Neural progenitor cell (in vitro differentiated cells): Measurements from ENCODE around the gene EIF1. TPM values are rescaled to one million over a fixed set of nuclear protein-coding genes. Genes with fewer than 3 reads are reported as not detected.
A peak's percentile ranks its signal among the peaks of the same experiment; 100 is the strongest.

Experiments
- DNase-seq: peaks from one replicate; pipeline ENCODE4 v3.0.0-alpha.2; 2016; ENCODE audit warnings: low spot score
- H2AFZ ChIP-seq: fragments of 200-600 bp; sonication (generic); replicated peaks from 2 replicates; pipeline ENCODE4 v1.6.1; 2016; ENCODE audit warnings: antibody characterized with exemption
- H3F3A ChIP-seq: fragments of 200-600 bp; sonication (generic); 2 replicates; pipeline ENCODE4 v1.6.1; 2016; ENCODE audit warnings: antibody characterized with exemption, low read depth
- H3K27ac ChIP-seq: fragments of 200-600 bp; sonication (generic); 2 replicates; pipeline ENCODE4 v1.5.1; 2016; ENCODE audit warnings: mild to moderate bottlenecking
- H3K27me3 ChIP-seq: fragments of 200-600 bp; sonication (generic); 2 replicates; pipeline ENCODE4 v1.6.1; 2016; ENCODE audit warnings: mild to moderate bottlenecking, moderate library complexity
- H3K36me3 ChIP-seq: fragments of 200-600 bp; sonication (generic); 2 replicates; pipeline ENCODE4 v1.5.1; 2016
- H3K4me1 ChIP-seq: fragments of 200-600 bp; sonication (generic); 2 replicates; pipeline ENCODE4 v1.6.1; 2016; ENCODE audit warnings: mixed run types
- H3K4me2 ChIP-seq: fragments of 200-600 bp; sonication (generic); 2 replicates; pipeline ENCODE4 v1.6.1; 2016
- H3K4me3 ChIP-seq: fragments of 200-600 bp; sonication (generic); 2 replicates; pipeline ENCODE4 v1.5.1; 2016
- H3K79me2 ChIP-seq: fragments of 200-600 bp; sonication (generic); 2 replicates; pipeline ENCODE4 v1.6.1; 2016; ENCODE audit warnings: low read depth
- H3K9ac ChIP-seq: fragments of 200-600 bp; sonication (generic); 2 replicates; pipeline ENCODE4 v1.6.1; 2016
- H3K9me3 ChIP-seq: fragments of 200-600 bp; sonication (generic); 2 replicates; pipeline ENCODE4 v1.5.1; 2016; ENCODE audit warnings: low read depth
- H4K20me1 ChIP-seq: fragments of 200-600 bp; sonication (generic); 2 replicates; pipeline ENCODE4 v1.6.1; 2016; ENCODE audit warnings: low read depth
- H3K27ac Mint-ChIP-seq: 3 replicates; pipeline ENCODE4 v1.8.0; 2021; ENCODE audit warnings: mixed read lengths
- H3K27me3 Mint-ChIP-seq: 2 replicates; pipeline ENCODE4 v1.8.0; 2022; ENCODE audit warnings: low read depth, mild to moderate bottlenecking, inconsistent platforms, moderate library complexity, mixed read lengths; ENCODE audit not compliant: insufficient read depth
- H3K36me3 Mint-ChIP-seq: 3 replicates; pipeline ENCODE4 v1.8.0; 2021; ENCODE audit warnings: mixed read lengths
- H3K4me1 Mint-ChIP-seq: 3 replicates; pipeline ENCODE4 v1.8.0; 2021; ENCODE audit warnings: mixed read lengths
- H3K4me3 Mint-ChIP-seq: 3 replicates; pipeline ENCODE4 v1.8.0; 2021; ENCODE audit warnings: mild to moderate bottlenecking, moderate library complexity, mixed read lengths
- H3K9me3 Mint-ChIP-seq: 3 replicates; pipeline ENCODE4 v1.8.0; 2020; ENCODE audit warnings: mixed read lengths
- EZH2 ChIP-seq: fragments of 200-600 bp; sonication (generic); IDR thresholded peaks from 2 replicates; pipeline ENCODE4 v1.6.1; 2017; ENCODE audit warnings: antibody characterized with exemption, mild to moderate bottlenecking, moderate library complexity
- EZH2phosphoT487 ChIP-seq: fragments of 200-600 bp; sonication (generic); IDR thresholded peaks from 2 replicates; pipeline ENCODE4 v1.6.1; 2017; ENCODE audit warnings: antibody characterized with exemption
- total RNA-seq: library from RNA; depleted of rRNA; stranded (reverse); fragments of >200 nt; gene quantifications from 2 replicates; pipeline ENCODE4 v1.2.3, GENCODE V29; 2015; ENCODE audit warnings: low replicate concordance
- TF ChIP-seq, protein P1 (sequence below): fragments of 200-600 bp; sonication (generic); IDR thresholded peaks from 2 replicates; pipeline ENCODE4 v1.5.1; 2017; ENCODE audit warnings: antibody characterized with exemption, mild to moderate bottlenecking

EIF1 gene
- total RNA-seq, 1 donor from 2014 or later: 91.4 TPM

GRCh38 chr17:41692722-41693521, 4.2 kb downstream of the EIF1 start:
- Mint-ChIP-seq H3K36me3 (peaks cover 32% of the 10 kb centered on the region), H3K27ac (no peak overlapping the region), H3K27me3 (peaks cover 3% of the 10 kb centered on the region), H3K4me1 (peaks cover 11% of the 10 kb centered on the region), H3K9me3 (no peaks in the 10 kb centered on the region), H3K4me3 (no peak overlapping the region)
- Histone ChIP-seq H3F3A (peaks cover 72% of the 10 kb centered on the region), H3K4me3 (no peak overlapping the region), H3K27me3 (no peaks in the 10 kb centered on the region), H3K79me2 (peaks cover 29% of the 10 kb centered on the region), H3K4me1 (peaks cover 12% of the 10 kb centered on the region), H2AFZ (no peak overlapping the region), H3K36me3 (peaks cover 14% of the 10 kb centered on the region), H4K20me1 (peaks cover 34% of the 10 kb centered on the region), H3K9me3 (no peaks in the 10 kb centered on the region), H3K9ac (no peak overlapping the region), H3K4me2 (no peak overlapping the region), H3K27ac (no peak overlapping the region)
- no peak for DNase-seq
- TF ChIP-seq, protein P1, sequence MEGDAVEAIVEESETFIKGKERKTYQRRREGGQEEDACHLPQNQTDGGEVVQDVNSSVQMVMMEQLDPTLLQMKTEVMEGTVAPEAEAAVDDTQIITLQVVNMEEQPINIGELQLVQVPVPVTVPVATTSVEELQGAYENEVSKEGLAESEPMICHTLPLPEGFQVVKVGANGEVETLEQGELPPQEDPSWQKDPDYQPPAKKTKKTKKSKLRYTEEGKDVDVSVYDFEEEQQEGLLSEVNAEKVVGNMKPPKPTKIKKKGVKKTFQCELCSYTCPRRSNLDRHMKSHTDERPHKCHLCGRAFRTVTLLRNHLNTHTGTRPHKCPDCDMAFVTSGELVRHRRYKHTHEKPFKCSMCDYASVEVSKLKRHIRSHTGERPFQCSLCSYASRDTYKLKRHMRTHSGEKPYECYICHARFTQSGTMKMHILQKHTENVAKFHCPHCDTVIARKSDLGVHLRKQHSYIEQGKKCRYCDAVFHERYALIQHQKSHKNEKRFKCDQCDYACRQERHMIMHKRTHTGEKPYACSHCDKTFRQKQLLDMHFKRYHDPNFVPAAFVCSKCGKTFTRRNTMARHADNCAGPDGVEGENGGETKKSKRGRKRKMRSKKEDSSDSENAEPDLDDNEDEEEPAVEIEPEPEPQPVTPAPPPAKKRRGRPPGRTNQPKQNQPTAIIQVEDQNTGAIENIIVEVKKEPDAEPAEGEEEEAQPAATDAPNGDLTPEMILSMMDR: no peak
- TF ChIP-seq EZH2: no peak

GRCh38 chr17:41695134-41695661, 6.5 kb downstream of the EIF1 start:
- Histone ChIP-seq H3K9me3 (no peaks in the 10 kb centered on the region), H3K4me1 (peaks cover 7% of the 10 kb centered on the region), H3F3A (peaks cover 58% of the 10 kb centered on the region), H2AFZ (no peak overlapping the region), H3K27me3 (no peaks in the 10 kb centered on the region), H3K27ac (no peak overlapping the region), H3K36me3 (peaks cover 12% of the 10 kb centered on the region), H3K4me2 (no peak overlapping the region), H3K4me3 (no peak overlapping the region), H3K79me2 (peaks cover 17% of the 10 kb centered on the region), H4K20me1 (peaks cover 21% of the 10 kb centered on the region), H3K9ac (no peak overlapping the region)
- no peak overlapping the region for H3K27ac Mint-ChIP-seq
- H3K27me3 Mint-ChIP-seq: peaks cover 3% of the 10 kb centered on the region
- TF ChIP-seq EZH2: no peak
- TF ChIP-seq EZH2phosphoT487: no peak
- TF ChIP-seq, protein P1: no peak
- peaks cover 25% of the 10 kb centered on the region for H3K36me3 Mint-ChIP-seq
- H3K4me3 Mint-ChIP-seq: no peak overlapping the region
- no peak for DNase-seq
- no peaks in the 10 kb centered on the region for H3K9me3 Mint-ChIP-seq
- H3K4me1 Mint-ChIP-seq: peaks cover 4% of the 10 kb centered on the region

GRCh38 chr17:41695954-41696757, 7.5 kb downstream of the EIF1 start:
- Histone ChIP-seq H3K4me3 (no peak overlapping the region), H2AFZ (no peak overlapping the region), H3K27me3 (no peaks in the 10 kb centered on the region), H3K9me3 (no peaks in the 10 kb centered on the region), H4K20me1 (peaks cover 12% of the 10 kb centered on the region), H3K4me2 (no peak overlapping the region), H3K27ac (no peak overlapping the region), H3F3A (peaks cover 49% of the 10 kb centered on the region), H3K9ac (no peak overlapping the region), H3K4me1 (no peaks in the 10 kb centered on the region), H3K36me3 (peaks cover 2% of the 10 kb centered on the region), H3K79me2 (peaks cover 7% of the 10 kb centered on the region)
- Mint-ChIP-seq H3K9me3 (no peaks in the 10 kb centered on the region), H3K4me1 (peaks cover 4% of the 10 kb centered on the region), H3K27ac (no peak overlapping the region), H3K36me3 (peaks cover 17% of the 10 kb centered on the region), H3K4me3 (peak overlapping the region; percentile 38), H3K27me3 (peaks cover 7% of the 10 kb centered on the region)
- DNase-seq: peak; percentile 91
- no peak for TF ChIP-seq EZH2phosphoT487
- TF ChIP-seq, protein P1: peak; percentile 93
